WTC11 (cell line): ENCODE results near the gene CPB1. TPM values are rescaled to one million over a fixed set of nuclear protein-coding genes. Genes with fewer than 3 reads are reported as not detected.

Experiments used
- ATAC-seq: fragments of 200-7000 bp; cut with Tn5 transposase; 2 replicates; pipeline ENCODE4 v1.10.0; 2021; ENCODE audit warnings: mild to moderate bottlenecking, moderate library complexity
- CTCF ChIA-PET: fragments of 300-600 bp; sonication (Branson Sonifier 250); formaldehyde crosslinking; loops from one replicate; lab custom pipeline; 2021; ENCODE audit warnings: antibody characterized with exemption; lab: Charles Lee
- POLR2A ChIA-PET: fragments of 350-600 bp; sonication (Branson Sonifier 250); formaldehyde crosslinking; loops from one replicate; lab custom pipeline; 2021; ENCODE audit warnings: antibody characterized with exemption; lab: Charles Lee
- DNase-seq: peaks from one replicate; pipeline ENCODE4 v3.0.0; 2021; ENCODE audit warnings: low spot score
- H3K27ac Mint-ChIP-seq: 2 replicates; pipeline ENCODE4 v1.8.0; 2021; ENCODE audit warnings: mixed read lengths
- H3K27me3 Mint-ChIP-seq: 2 replicates; pipeline ENCODE4 v1.8.0; 2021; ENCODE audit warnings: low read depth, mild to moderate bottlenecking, moderate library complexity, mixed read lengths
- H3K36me3 Mint-ChIP-seq: 2 replicates; pipeline ENCODE4 v1.8.0; 2021; ENCODE audit warnings: mixed read lengths
- H3K4me1 Mint-ChIP-seq: 2 replicates; pipeline ENCODE4 v1.8.0; 2022; ENCODE audit warnings: mixed read lengths
- H3K4me3 Mint-ChIP-seq: 2 replicates; pipeline ENCODE4 v1.8.0; 2021; ENCODE audit warnings: mild to moderate bottlenecking, moderate library complexity, mixed read lengths
- H3K9me3 Mint-ChIP-seq: 2 replicates; pipeline ENCODE4 v1.8.0; 2021; ENCODE audit warnings: mixed read lengths
- CDX4 ChIP-seq: fragments of 250-450 bp; sonication (Bioruptor Pico); IDR thresholded peaks from 2 replicates; pipeline ENCODE4 v1.9.0; 2021; ENCODE audit warnings: moderate library complexity, mild to moderate bottlenecking, inconsistent platforms, borderline replicate concordance
- CREM ChIP-seq: sonication (generic); formaldehyde crosslinking; IDR thresholded peaks from 2 replicates; pipeline ENCODE4 v1.8.1; 2022; ENCODE audit warnings: mild to moderate bottlenecking, missing genetic modification reagents, moderate library complexity
- ELF4 ChIP-seq: sonication (generic); formaldehyde crosslinking; IDR thresholded peaks from 2 replicates; pipeline ENCODE4 v1.8.1; 2022; ENCODE audit warnings: low read depth, mild to moderate bottlenecking, moderate library complexity, missing genetic modification reagents
- ERG ChIP-seq: fragments of 250-450 bp; sonication (Bioruptor Pico); IDR thresholded peaks from 2 replicates; pipeline ENCODE4 v1.8.0; 2021; ENCODE audit warnings: mild to moderate bottlenecking
- GTF2I ChIP-seq: fragments of 250-450 bp; sonication (Bioruptor Pico); conservative IDR thresholded peaks from 2 replicates; pipeline ENCODE4 v1.4.0; 2021; ENCODE audit warnings: mild to moderate bottlenecking
- JAZF1 ChIP-seq: fragments of 250-450 bp; sonication (Bioruptor Pico); IDR thresholded peaks from 2 replicates; pipeline ENCODE4 v1.9.0; 2021; ENCODE audit warnings: moderate library complexity, mild to moderate bottlenecking, inconsistent platforms
- MLX ChIP-seq: sonication (generic); formaldehyde crosslinking; IDR thresholded peaks from 2 replicates; pipeline ENCODE4 v1.8.1; 2023; ENCODE audit warnings: mild to moderate bottlenecking, missing genetic modification reagents, moderate library complexity
- TCF7 ChIP-seq: sonication (generic); formaldehyde crosslinking; IDR thresholded peaks from 2 replicates; pipeline ENCODE4 v1.8.0; 2022; ENCODE audit warnings: mild to moderate bottlenecking, low read depth, missing genetic modification reagents, moderate library complexity
- TEAD1 ChIP-seq: sonication (generic); formaldehyde crosslinking; IDR thresholded peaks from 2 replicates; pipeline ENCODE4 v1.8.0; 2022; ENCODE audit warnings: mild to moderate bottlenecking, missing genetic modification reagents
- ZBTB21 ChIP-seq: sonication (generic); formaldehyde crosslinking; IDR thresholded peaks from 2 replicates; pipeline ENCODE4 v1.8.1; 2023; ENCODE audit warnings: mild to moderate bottlenecking, missing genetic modification reagents, borderline replicate concordance
- ZMAT4 ChIP-seq: fragments of 250-450 bp; sonication (Bioruptor Pico); IDR thresholded peaks from 2 replicates; pipeline ENCODE4 v1.9.0; 2021; ENCODE audit warnings: mild to moderate bottlenecking
- ZNF219 ChIP-seq: sonication (generic); formaldehyde crosslinking; IDR thresholded peaks from 2 replicates; pipeline ENCODE4 v1.8.0; 2023; ENCODE audit warnings: missing genetic modification reagents, mild to moderate bottlenecking, borderline replicate concordance
- ZNF396 ChIP-seq: fragments of 250-450 bp; sonication (Bioruptor Pico); IDR thresholded peaks from 2 replicates; pipeline ENCODE4 v1.8.0; 2021; ENCODE audit warnings: mild to moderate bottlenecking, moderate library complexity, borderline replicate concordance
- ZNF423 ChIP-seq: fragments of 250-450 bp; sonication (Bioruptor Pico); IDR thresholded peaks from 2 replicates; pipeline ENCODE4 v2.1.2; 2022; ENCODE audit warnings: mild to moderate bottlenecking, moderate library complexity
- total RNA-seq: library from RNA; stranded (reverse); gene quantifications from 3 replicates; pipeline ENCODE4 v1.2.3, GENCODE V29; 2021
- TF ChIP-seq, protein P1 (sequence below): sonication (generic); formaldehyde crosslinking; IDR thresholded peaks from 2 replicates; pipeline ENCODE4 v1.8.1; 2023; ENCODE audit warnings: mild to moderate bottlenecking, missing genetic modification reagents
- TF ChIP-seq, protein P2 (sequence below): sonication (generic); formaldehyde crosslinking; IDR thresholded peaks from 2 replicates; pipeline ENCODE4 v1.8.1; 2023; ENCODE audit warnings: mild to moderate bottlenecking, missing genetic modification reagents, borderline replicate concordance
- TF ChIP-seq, protein P3 (sequence below): sonication (generic); formaldehyde crosslinking; IDR thresholded peaks from 2 replicates; pipeline ENCODE4 v1.8.0; 2022; ENCODE audit warnings: mild to moderate bottlenecking, missing genetic modification reagents

CPB1 gene
- total RNA-seq, 1 experiment from 2014 or later = 5.0 TPM

GRCh38 chr3:148873977-148874376, 46.4 kb downstream of the CPB1 start:
- no peaks in the 10 kb centered on the region for H3K9me3 Mint-ChIP-seq
- POLR2A ChIA-PET = no interaction called here
- ATAC-seq (no peak), DNase-seq (no peak)
- no peaks in the 10 kb centered on the region for H3K36me3 Mint-ChIP-seq
- no peaks in the 10 kb centered on the region for H3K27me3 Mint-ChIP-seq
- CTCF ChIA-PET = interaction anchor here (1.1 to 1.5 kb wide), 3 partner anchors 12 to 155 kb away, joined by 3 to 6 read pairs (median 4); no protein-coding TSS in a partner anchor
- H3K4me3 Mint-ChIP-seq = no peak overlapping the region
- no peaks in the 10 kb centered on the region for H3K4me1 Mint-ChIP-seq
- no peak for TF ChIP-seq GTF2I
- TF ChIP-seq CDX4 (CRISPR knock-in tag) = no peak
- no peak for TF ChIP-seq MLX
- TF ChIP-seq CREM (CRISPR knock-in tag) = no peak
- TF ChIP-seq ZBTB21 = no peak
- TF ChIP-seq, protein P1, sequence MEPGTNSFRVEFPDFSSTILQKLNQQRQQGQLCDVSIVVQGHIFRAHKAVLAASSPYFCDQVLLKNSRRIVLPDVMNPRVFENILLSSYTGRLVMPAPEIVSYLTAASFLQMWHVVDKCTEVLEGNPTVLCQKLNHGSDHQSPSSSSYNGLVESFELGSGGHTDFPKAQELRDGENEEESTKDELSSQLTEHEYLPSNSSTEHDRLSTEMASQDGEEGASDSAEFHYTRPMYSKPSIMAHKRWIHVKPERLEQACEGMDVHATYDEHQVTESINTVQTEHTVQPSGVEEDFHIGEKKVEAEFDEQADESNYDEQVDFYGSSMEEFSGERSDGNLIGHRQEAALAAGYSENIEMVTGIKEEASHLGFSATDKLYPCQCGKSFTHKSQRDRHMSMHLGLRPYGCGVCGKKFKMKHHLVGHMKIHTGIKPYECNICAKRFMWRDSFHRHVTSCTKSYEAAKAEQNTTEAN = no peak
- no peak for TF ChIP-seq TEAD1 (CRISPR knock-in tag)
- TF ChIP-seq, protein P2, sequence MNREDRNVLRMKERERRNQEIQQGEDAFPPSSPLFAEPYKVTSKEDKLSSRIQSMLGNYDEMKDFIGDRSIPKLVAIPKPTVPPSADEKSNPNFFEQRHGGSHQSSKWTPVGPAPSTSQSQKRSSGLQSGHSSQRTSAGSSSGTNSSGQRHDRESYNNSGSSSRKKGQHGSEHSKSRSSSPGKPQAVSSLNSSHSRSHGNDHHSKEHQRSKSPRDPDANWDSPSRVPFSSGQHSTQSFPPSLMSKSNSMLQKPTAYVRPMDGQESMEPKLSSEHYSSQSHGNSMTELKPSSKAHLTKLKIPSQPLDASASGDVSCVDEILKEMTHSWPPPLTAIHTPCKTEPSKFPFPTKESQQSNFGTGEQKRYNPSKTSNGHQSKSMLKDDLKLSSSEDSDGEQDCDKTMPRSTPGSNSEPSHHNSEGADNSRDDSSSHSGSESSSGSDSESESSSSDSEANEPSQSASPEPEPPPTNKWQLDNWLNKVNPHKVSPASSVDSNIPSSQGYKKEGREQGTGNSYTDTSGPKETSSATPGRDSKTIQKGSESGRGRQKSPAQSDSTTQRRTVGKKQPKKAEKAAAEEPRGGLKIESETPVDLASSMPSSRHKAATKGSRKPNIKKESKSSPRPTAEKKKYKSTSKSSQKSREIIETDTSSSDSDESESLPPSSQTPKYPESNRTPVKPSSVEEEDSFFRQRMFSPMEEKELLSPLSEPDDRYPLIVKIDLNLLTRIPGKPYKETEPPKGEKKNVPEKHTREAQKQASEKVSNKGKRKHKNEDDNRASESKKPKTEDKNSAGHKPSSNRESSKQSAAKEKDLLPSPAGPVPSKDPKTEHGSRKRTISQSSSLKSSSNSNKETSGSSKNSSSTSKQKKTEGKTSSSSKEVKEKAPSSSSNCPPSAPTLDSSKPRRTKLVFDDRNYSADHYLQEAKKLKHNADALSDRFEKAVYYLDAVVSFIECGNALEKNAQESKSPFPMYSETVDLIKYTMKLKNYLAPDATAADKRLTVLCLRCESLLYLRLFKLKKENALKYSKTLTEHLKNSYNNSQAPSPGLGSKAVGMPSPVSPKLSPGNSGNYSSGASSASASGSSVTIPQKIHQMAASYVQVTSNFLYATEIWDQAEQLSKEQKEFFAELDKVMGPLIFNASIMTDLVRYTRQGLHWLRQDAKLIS = no peak
- TF ChIP-seq, protein P3, sequence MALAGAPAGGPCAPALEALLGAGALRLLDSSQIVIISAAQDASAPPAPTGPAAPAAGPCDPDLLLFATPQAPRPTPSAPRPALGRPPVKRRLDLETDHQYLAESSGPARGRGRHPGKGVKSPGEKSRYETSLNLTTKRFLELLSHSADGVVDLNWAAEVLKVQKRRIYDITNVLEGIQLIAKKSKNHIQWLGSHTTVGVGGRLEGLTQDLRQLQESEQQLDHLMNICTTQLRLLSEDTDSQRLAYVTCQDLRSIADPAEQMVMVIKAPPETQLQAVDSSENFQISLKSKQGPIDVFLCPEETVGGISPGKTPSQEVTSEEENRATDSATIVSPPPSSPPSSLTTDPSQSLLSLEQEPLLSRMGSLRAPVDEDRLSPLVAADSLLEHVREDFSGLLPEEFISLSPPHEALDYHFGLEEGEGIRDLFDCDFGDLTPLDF (CRISPR knock-in tag) = no peak
- TF ChIP-seq JAZF1 (CRISPR knock-in tag) = no peak
- TF ChIP-seq ZNF396 (CRISPR knock-in tag) = no peak
- no peak for TF ChIP-seq TCF7 (CRISPR knock-in tag)
- no peak for TF ChIP-seq ZNF423 (CRISPR knock-in tag)
- TF ChIP-seq ZNF219 (CRISPR knock-in tag) = no peak
- no peak for TF ChIP-seq ERG (CRISPR knock-in tag)
- no peak for TF ChIP-seq ELF4 (CRISPR knock-in tag)
- TF ChIP-seq ZMAT4 = no peak
- TF ChIP-seq, all 79 proteins: peak for 0
- H3K27ac Mint-ChIP-seq = no peak overlapping the region
